GM15510 (cell line): ENCODE results near the gene STARD13.

Experiments used
- POLR2A ChIP-seq: IDR thresholded peaks from 3 replicates; pipeline ENCODE4 v1.6.1; 2011; ENCODE audit warnings: borderline replicate concordance; ENCODE audit not compliant: insufficient read length; ENCODE audit errors: extremely low read depth

Gene STARD13

GRCh38 chr13:33235564-33235963, 50.0 kb downstream of the STARD13 start:
- no peak for TF ChIP-seq POLR2A

- no peak for TF ChIP-seq POLR2A
Observed at GRCh38 chr13:33235078-33235477, 50.5 kb downstream of the STARD13 start.

- TF ChIP-seq POLR2A, result no peak
Observed at GRCh38 chr13:33233547-33233946, 52.0 kb downstream of the STARD13 start.

- TF ChIP-seq POLR2A, result no peak
Observed at GRCh38 chr13:33232883-33233282, 52.7 kb downstream of the STARD13 start.

- TF ChIP-seq POLR2A, result no peak
Observed at GRCh38 chr13:33231339-33231738, 54.2 kb downstream of the STARD13 start.

GRCh38 chr13:33230178-33230881, 55.2 kb downstream of the STARD13 start:
- no peak for TF ChIP-seq POLR2A

- TF ChIP-seq POLR2A, result no peak
Observed at GRCh38 chr13:33229446-33230177, 55.9 kb downstream of the STARD13 start.

- no peak for TF ChIP-seq POLR2A
Observed at GRCh38 chr13:33228648-33229445, 56.7 kb downstream of the STARD13 start.

GRCh38 chr13:33227927-33228647, 57.5 kb downstream of the STARD13 start:
- TF ChIP-seq POLR2A, result no peak

- TF ChIP-seq POLR2A, result no peak
Observed at GRCh38 chr13:33224686-33225085, 60.9 kb downstream of the STARD13 start.

- TF ChIP-seq POLR2A, result no peak
Observed at GRCh38 chr13:33224191-33224590, 61.4 kb downstream of the STARD13 start.

- TF ChIP-seq POLR2A, result no peak
Observed at GRCh38 chr13:33219926-33220325, 65.6 kb downstream of the STARD13 start.

- TF ChIP-seq POLR2A, result no peak
Observed at GRCh38 chr13:33218426-33218825, 67.1 kb downstream of the STARD13 start.

- TF ChIP-seq POLR2A, result no peak
Observed at GRCh38 chr13:33218020-33218419, 67.5 kb downstream of the STARD13 start.

- TF ChIP-seq POLR2A, result no peak
Observed at GRCh38 chr13:33217256-33217655, 68.3 kb downstream of the STARD13 start.
